ENCODE results near the gene FOXP1. TPM values are rescaled to one million over a fixed set of nuclear protein-coding genes. Genes with fewer than 3 reads are reported as not detected.

The FOXP1 gene
- total and polyA plus RNA-seq, 12 donors = 4.8 to 56.0 (median 43.8) TPM

DNA sequence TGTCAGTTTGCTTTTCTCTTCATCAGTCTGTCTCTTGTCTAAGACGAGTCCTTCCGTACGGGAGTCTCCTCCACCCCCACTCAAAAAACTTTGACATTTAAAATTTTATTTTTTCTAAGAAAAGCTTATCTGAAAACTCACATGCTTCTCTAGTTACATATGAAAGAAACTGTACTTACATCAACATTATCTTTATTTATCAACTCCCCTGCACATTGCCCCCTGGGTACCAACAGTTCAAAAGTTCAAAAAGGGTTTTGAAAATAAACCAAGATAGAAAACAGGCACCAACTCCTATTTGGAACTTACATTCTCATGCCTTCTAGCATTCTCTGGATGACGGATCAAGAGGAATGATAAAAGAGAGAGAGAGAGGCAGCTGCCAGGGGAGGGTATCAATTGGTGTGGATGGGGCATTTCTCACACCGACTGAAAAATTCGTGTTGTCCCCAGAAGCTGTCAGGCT is 182.5 kb downstream of the FOXP1 start:
- no peak for ATAC-seq

DNA sequence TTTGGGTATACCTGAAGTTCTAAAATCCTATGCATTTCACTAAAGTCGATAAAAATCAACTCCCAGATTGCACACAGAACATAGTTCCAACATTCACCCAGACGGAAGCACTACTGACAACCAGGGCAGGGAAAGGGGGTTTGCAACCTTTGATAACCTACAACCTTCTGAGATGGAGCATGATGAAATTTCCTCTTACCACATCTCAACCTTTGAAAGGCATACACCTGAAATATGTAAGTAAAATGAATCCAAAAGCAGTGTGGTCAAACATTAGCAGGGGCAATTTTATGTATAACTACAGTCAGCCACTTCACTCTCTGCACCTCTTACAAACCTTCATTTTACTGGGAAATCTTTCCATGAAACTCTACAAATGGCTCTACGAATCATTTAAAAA is 184.1 kb downstream of the FOXP1 start:
- TF ChIP-seq, protein P1, sequence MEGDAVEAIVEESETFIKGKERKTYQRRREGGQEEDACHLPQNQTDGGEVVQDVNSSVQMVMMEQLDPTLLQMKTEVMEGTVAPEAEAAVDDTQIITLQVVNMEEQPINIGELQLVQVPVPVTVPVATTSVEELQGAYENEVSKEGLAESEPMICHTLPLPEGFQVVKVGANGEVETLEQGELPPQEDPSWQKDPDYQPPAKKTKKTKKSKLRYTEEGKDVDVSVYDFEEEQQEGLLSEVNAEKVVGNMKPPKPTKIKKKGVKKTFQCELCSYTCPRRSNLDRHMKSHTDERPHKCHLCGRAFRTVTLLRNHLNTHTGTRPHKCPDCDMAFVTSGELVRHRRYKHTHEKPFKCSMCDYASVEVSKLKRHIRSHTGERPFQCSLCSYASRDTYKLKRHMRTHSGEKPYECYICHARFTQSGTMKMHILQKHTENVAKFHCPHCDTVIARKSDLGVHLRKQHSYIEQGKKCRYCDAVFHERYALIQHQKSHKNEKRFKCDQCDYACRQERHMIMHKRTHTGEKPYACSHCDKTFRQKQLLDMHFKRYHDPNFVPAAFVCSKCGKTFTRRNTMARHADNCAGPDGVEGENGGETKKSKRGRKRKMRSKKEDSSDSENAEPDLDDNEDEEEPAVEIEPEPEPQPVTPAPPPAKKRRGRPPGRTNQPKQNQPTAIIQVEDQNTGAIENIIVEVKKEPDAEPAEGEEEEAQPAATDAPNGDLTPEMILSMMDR (IDR thresholded peaks at IDR 0.05) = no peak
- intact Hi-C loops (cut with DNase I) = loop anchor here in 3 of 10 donors (10.0 kb wide), 3 partner anchors 75 to 395 kb away; no protein-coding TSS in a partner anchor
- Histone ChIP-seq H3K4me1 (peaks cover 0 to 43% (median 20%) of the 10 kb centered on the region in 9 donors), H3K27me3 (no peaks in the 10 kb centered on the region), H3K27ac (no peak overlapping the region), H3K36me3 (no peaks in the 10 kb centered on the region), H3K9me3 (no peaks in the 10 kb centered on the region), H3K4me3 (no peak overlapping the region)
- DNase-seq (no peak), ATAC-seq (no peak)
- 94% methylated on average over 3 of the region's 3 CpGs for WGBS, 2 donors

More for the DNA sequence above, 182.5 kb downstream of the FOXP1 start:
- H3K4me1 ChIP-seq = peaks cover 0 to 30% (median 17%) of the 10 kb centered on the region in 9 donors
- TF ChIP-seq, protein P1 (IDR thresholded peaks at IDR 0.05) = no peak
- no peak overlapping the region for H3K4me3 ChIP-seq
- no peaks in the 10 kb centered on the region for H3K27me3 ChIP-seq
- H3K27ac ChIP-seq = no peak overlapping the region
- DNase-seq = no peak
- intact Hi-C loops (cut with DNase I) = no loop called here
- no peaks in the 10 kb centered on the region for H3K9me3 ChIP-seq
- H3K36me3 ChIP-seq = no peaks in the 10 kb centered on the region
- 54 to 55% methylated on average over 6 of the region's 6 CpGs for whole genome bisulfite sequencing, 2 donors

DNA sequence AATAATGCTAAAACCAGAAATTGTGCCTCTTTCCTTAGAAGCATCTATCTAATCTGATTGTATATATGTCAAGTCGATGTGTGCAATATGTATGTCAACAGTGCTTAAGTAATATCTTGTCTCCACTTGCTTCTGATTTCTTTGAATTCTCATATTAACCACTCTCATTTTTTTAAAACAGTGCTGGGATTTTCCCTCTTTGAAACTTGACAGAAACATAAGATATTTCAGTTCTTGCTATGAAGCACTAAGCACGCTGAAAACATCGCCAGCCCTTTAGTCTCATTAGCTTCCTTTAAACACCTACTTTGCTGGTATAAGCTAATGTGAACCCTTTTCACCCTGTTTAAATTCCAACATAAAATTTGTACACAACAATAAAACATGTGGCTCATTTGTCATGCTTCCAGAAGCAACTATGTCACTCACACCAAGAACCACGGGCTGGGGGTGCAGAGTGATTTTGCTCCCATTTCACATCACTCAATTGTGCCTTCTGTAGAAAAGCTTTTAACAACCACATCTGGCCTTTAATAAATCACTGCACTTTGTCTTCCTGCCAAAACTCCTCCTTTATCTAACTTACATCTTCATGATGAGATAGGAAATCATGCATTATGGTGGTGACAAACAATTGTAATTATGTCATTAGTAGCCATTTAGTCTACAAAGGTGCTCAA is 185.2 kb downstream of the FOXP1 start:
- ATAC-seq (no peak), DNase-seq (no peak)
- TF ChIP-seq, protein P1 (IDR thresholded peaks at IDR 0.05) = no peak
- H3K4me3 ChIP-seq = no peak overlapping the region
- 64 to 66% methylated on average over 4 of the region's 4 CpGs for WGBS, 2 donors
- intact Hi-C loops (cut with DNase I) = loop anchor here in 3 of 10 donors (10.0 kb wide), 3 partner anchors 73 to 393 kb away; no protein-coding TSS in a partner anchor
- no peaks in the 10 kb centered on the region for H3K27me3 ChIP-seq
- H3K27ac ChIP-seq = no peak overlapping the region
- no peaks in the 10 kb centered on the region for H3K36me3 ChIP-seq
- no peaks in the 10 kb centered on the region for H3K9me3 ChIP-seq
- H3K4me1 ChIP-seq = peaks cover 0 to 46% (median 20%) of the 10 kb centered on the region in 9 donors

DNA sequence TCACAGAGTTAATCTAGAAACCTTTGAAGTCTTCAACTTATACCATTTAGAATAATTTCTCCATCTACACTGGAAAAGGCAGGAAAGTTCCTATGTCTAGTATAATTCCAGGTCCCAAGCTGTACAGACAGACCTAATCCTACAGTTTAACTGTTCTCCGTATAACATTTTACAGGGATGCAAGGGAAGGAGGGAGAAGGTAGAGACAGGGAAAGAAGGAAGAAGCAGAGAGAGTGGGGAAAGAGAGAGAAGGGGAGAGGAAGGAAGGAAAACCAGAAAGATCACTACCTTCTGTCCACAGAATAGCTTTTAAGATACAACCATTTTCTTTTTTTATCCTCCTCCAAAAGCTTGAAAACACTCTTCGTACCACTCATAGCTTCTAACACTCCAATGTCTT is 185.8 kb downstream of the FOXP1 start:
- 87 to 95% methylated on average over 2 of the region's 2 CpGs for WGBS, 2 donors
- intact Hi-C loops (cut with DNase I) = loop anchor here in 3 of 10 donors (10.0 kb wide), 3 partner anchors 73 to 393 kb away; no protein-coding TSS in a partner anchor
- H3K4me1 ChIP-seq = peaks cover 0 to 47% (median 20%) of the 10 kb centered on the region in 9 donors

More for the DNA sequence above, 185.8 kb downstream of the FOXP1 start:
- H3K27ac ChIP-seq = no peak overlapping the region
- no peak for ATAC-seq
- no peak for DNase-seq
- TF ChIP-seq, protein P1 (IDR thresholded peaks at IDR 0.05) = no peak
- no peaks in the 10 kb centered on the region for H3K27me3 ChIP-seq
- H3K36me3 ChIP-seq = no peaks in the 10 kb centered on the region
- H3K9me3 ChIP-seq = no peaks in the 10 kb centered on the region
- no peak overlapping the region for H3K4me3 ChIP-seq

Measured in heart right ventricle (tissue), 16 donors.